NCI-H2081 treated with DMSO at 0.1 percent for 48 hours (cell line): ENCODE data around the gene DUSP3.
"Not testable (repeated sequence)": the region's sequence is repeated elsewhere in the genome, so short reads cannot be mapped to it uniquely, and the experiment has no call there.

Source experiments
- DNase-seq: peaks from one replicate; lab custom pipeline; 2025; lab: John Stamatoyannopoulos, UW

Gene DUSP3

GRCh38 chr17:43800736-43801135 is 22.0 kb upstream of the DUSP3 start:
- no peak for DNase-seq

GRCh38 chr17:43799047-43799446 is 20.3 kb upstream of the DUSP3 start:
- DNase-seq = no peak

GRCh38 chr17:43798024-43798423 is 19.2 kb upstream of the DUSP3 start:
- DNase-seq = not testable (repeated sequence)

GRCh38 chr17:43792668-43793067 is 13.9 kb upstream of the DUSP3 start:
- not testable (repeated sequence) for DNase-seq

GRCh38 chr17:43791589-43791988 is 12.8 kb upstream of the DUSP3 start:
- DNase-seq = no peak

- DNase-seq = no peak
Measured at GRCh38 chr17:43790311-43790940, 11.6 kb upstream of the DUSP3 start.

- no peak for DNase-seq
Measured at GRCh38 chr17:43789482-43789881, 10.7 kb upstream of the DUSP3 start.

GRCh38 chr17:43788540-43788939 is 9.8 kb upstream of the DUSP3 start:
- no peak for DNase-seq

- DNase-seq = no peak
Measured at GRCh38 chr17:43787728-43788127, 9.0 kb upstream of the DUSP3 start.

GRCh38 chr17:43784628-43785101 is 5.9 kb upstream of the DUSP3 start:
- no peak for DNase-seq

GRCh38 chr17:43784068-43784467 is 5.3 kb upstream of the DUSP3 start:
- DNase-seq = no peak

- DNase-seq = no peak
Measured at GRCh38 chr17:43782913-43783680, 4.3 kb upstream of the DUSP3 start.

GRCh38 chr17:43780135-43780534 is 1.4 kb upstream of the DUSP3 start, which contains the start of gene CFAP97D1:
Gene CFAP97D1 (plus strand): TSS chr17:43780435. CDS start chr17:43780463, 28 bp downstream.
- DNase-seq = no peak

- DNase-seq = no peak
Measured at GRCh38 chr17:43779145-43780125, 658 bp upstream of the DUSP3 start.

GRCh38 chr17:43774304-43775250 is 4.2 kb downstream of the DUSP3 start:
- DNase-seq = no peak

GRCh38 chr17:43772877-43773648 is 5.7 kb downstream of the DUSP3 start:
- no peak for DNase-seq

GRCh38 chr17:43771463-43771862 is 7.3 kb downstream of the DUSP3 start:
- no peak for DNase-seq

GRCh38 chr17:43770957-43771356 is 7.8 kb downstream of the DUSP3 start:
- no peak for DNase-seq

GRCh38 chr17:43769859-43770258 is 8.9 kb downstream of the DUSP3 start:
- DNase-seq = no peak

GRCh38 chr17:43769426-43769825 is 9.4 kb downstream of the DUSP3 start:
- DNase-seq = no peak
